ENCODE data around the gene PAPOLA. TPM values are rescaled to one million over a fixed set of nuclear protein-coding genes. Genes with fewer than 3 reads are reported as not detected.

Gene PAPOLA
- polyA plus RNA-seq, 1 experiment, result 92.4 TPM

DNA sequence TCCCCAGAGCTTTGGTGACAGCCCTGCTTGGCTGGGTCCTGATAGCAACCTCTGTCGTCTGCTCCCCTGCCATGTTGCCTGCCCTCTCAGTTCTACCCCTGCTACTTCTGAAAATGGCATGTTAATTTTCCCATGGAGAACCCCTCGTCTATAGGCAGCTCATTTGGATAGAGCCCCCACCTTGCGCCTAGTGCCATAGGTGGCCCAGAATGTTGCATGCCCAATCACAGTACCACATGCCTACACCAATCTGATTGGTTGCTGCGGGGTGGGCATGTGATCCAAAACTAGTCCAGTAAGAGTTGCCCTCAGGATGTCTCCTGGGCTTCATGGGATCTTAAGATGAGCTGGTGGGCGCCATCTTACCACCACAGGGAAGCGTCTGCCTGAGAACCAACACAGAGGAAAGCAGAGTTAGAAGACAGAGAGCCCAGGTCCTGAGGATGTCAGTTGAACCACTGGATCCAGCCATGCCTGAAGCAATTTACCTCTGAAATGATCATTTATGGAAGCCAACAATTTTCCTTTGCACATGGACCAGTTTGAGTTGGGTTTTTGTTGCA is 85.7 kb downstream of the PAPOLA start:
- CTCF ChIA-PET, result interaction anchor here (0.9 to 2.0 kb wide), 2 partner anchors 7 to 154 kb away, joined by 3 to 4 read pairs; no protein-coding TSS in a partner anchor
- DNase-seq (ENCODE audit: low read depth), result no peak
- Histone ChIP-seq H3K36me3 (ENCODE audit: control insufficient read depth, insufficient read depth, low read length) (no peaks in the 10 kb centered on the region), H3K4me3 (ENCODE audit: low read depth, low read length) (no peak overlapping the region), H3K27me3 (ENCODE audit: control insufficient read depth, insufficient read depth, low read length) (peaks cover 8% of the 10 kb centered on the region)
- TF ChIP-seq CTCF (IDR thresholded peaks at IDR 0.05; ENCODE audit: insufficient read depth, low read depth, low read length), result no peak
- POLR2A ChIA-PET, result no interaction called here

GRCh38 chr14:96588410-96589257 is 86.5 kb downstream of the PAPOLA start:
- no peak for TF ChIP-seq CTCF (IDR thresholded peaks at IDR 0.05; ENCODE audit: insufficient read depth, low read depth, low read length)
- Histone ChIP-seq H3K4me3 (ENCODE audit: low read depth, low read length) (no peak overlapping the region), H3K36me3 (ENCODE audit: control insufficient read depth, insufficient read depth, low read length) (no peaks in the 10 kb centered on the region), H3K27me3 (ENCODE audit: control insufficient read depth, insufficient read depth, low read length) (peaks cover 8% of the 10 kb centered on the region)
- POLR2A ChIA-PET, result no interaction called here
- CTCF ChIA-PET, result interaction anchor here (1.3 to 2.0 kb wide), 2 partner anchors 8 to 20 kb away, joined by 4 to 5 read pairs; no protein-coding TSS in a partner anchor
- no peak for DNase-seq (ENCODE audit: low read depth)

DNA sequence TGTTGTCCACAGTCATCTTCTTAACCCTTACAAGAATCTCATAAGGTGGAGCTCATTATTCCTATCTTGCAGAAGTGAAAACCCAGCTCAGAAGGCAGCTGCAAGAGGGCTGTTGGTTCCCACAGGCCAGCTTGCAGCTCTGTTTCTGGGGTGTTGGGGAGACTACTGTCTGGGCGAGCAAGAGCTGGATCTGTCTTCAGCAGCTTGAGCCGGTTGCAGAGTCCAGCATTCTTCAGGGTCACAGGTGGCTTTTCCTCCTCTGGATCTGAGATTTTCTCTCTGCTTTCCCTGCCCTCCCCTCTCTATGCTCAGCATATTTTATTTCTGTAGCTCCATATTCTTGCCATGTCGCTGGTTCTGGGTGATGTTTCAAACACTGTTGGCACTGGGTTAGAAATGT is 87.4 kb downstream of the PAPOLA start:
- no peak for TF ChIP-seq CTCF (IDR thresholded peaks at IDR 0.05; ENCODE audit: insufficient read depth, low read depth, low read length)
- DNase-seq (ENCODE audit: low read depth), result no peak
- Histone ChIP-seq H3K36me3 (ENCODE audit: control insufficient read depth, insufficient read depth, low read length) (no peaks in the 10 kb centered on the region), H3K4me3 (ENCODE audit: low read depth, low read length) (no peak overlapping the region), H3K27me3 (ENCODE audit: control insufficient read depth, insufficient read depth, low read length) (peaks cover 4% of the 10 kb centered on the region; the same call in 1 of the 2 replicates)
- ChIA-PET CTCF (interaction anchor here (1.3 to 2.0 kb wide), 2 partner anchors 9 to 21 kb away, joined by 4 to 5 read pairs; no protein-coding TSS in a partner anchor), POLR2A (no interaction called here)

DNA sequence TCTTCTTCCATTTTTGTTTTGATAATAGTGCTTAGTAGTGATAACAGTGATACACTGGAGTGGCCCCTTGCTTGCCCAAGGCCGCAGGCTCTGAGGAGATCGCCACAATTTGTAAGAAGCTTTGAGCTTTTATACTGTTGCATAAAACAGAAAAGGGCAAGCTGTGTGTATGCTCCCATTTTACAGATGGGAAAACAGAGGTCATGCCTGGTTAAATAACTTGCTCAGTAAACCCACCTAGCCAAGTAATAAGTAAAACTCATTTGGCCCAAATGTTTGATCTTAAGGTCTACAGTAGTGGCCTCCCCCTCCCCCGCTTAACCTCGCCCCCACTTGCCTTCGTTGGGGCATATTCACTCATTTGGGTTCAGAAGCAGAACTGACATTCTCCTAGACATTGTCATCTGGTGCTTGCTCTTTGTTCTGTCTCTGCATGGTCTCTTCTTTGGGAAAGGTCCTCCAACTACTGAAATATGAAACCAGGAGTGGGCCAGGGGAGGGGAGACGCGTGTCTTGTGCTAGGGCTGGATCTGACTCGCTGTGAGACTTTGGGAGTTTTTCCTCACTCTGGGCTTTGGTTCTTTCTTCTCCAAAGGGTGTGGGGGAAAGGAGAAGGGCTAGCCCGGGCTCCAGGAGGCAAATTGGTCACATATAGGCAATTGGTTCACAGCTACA is 88.1 kb downstream of the PAPOLA start:
- CTCF ChIA-PET, result interaction anchor here (1.3 to 2.0 kb wide), 2 partner anchors 10 to 21 kb away, joined by 4 to 5 read pairs; no protein-coding TSS in a partner anchor
- no peak for TF ChIP-seq CTCF (IDR thresholded peaks at IDR 0.05; ENCODE audit: insufficient read depth, low read depth, low read length)

More for the DNA sequence above, 88.1 kb downstream of the PAPOLA start:
- Histone ChIP-seq H3K27me3 (ENCODE audit: control insufficient read depth, insufficient read depth, low read length) (peaks cover 4% of the 10 kb centered on the region; the same call in 1 of the 2 replicates), H3K4me3 (ENCODE audit: low read depth, low read length) (no peak overlapping the region), H3K36me3 (ENCODE audit: control insufficient read depth, insufficient read depth, low read length) (no peaks in the 10 kb centered on the region)
- POLR2A ChIA-PET, result no interaction called here
- DNase-seq (ENCODE audit: low read depth), result no peak

Measured in BJ (cell line).